ENCODE data around the gene RNASEL. TPM values are rescaled to one million over a fixed set of nuclear protein-coding genes. Genes with fewer than 3 reads are reported as not detected.

Gene RNASEL
- total and polyA plus RNA-seq, 2 of the 13 experiments (the other 11 are each of a cell fraction or from before 2014, with no cell fraction given): 0.05 to 0.20 TPM

- Histone ChIP-seq H3K9ac (ENCODE audit: insufficient read depth, low read depth, low read length) (no peak overlapping the region), H3K9me3 (ENCODE audit: low read length) (no peaks in the 10 kb centered on the region), H3K36me3 (replicated peaks in 1 of 2; ENCODE audit: control insufficient read depth in 1 of 2, insufficient read depth in 2 of 2, low read length in 2 of 2) (no peaks in the 10 kb centered on the region), H3K27me3 (ENCODE audit: control insufficient read depth in 1 of 2, insufficient read depth in 2 of 2, low read length in 2 of 2) (no peaks in the 10 kb centered on the region), H3K4me1 (ENCODE audit: insufficient read depth, low read length) (peaks cover 7% of the 10 kb centered on the region), H4K20me1 (ENCODE audit: insufficient read depth, low read length) (no peaks in the 10 kb centered on the region), H2AFZ (ENCODE audit: low read length) (no peak overlapping the region), H3K4me2 (ENCODE audit: low read depth, low read length) (no peak overlapping the region), H3K27ac (ENCODE audit: extremely low read length, insufficient read depth, low read length) (no peak overlapping the region), H3K79me2 (ENCODE audit: insufficient read depth, low read length) (no peaks in the 10 kb centered on the region), H3K4me3 (replicated peaks in 1 of 3; ENCODE audit: insufficient read depth in 1 of 3, low read depth in 2 of 3, low read length in 3 of 3) (no peak overlapping the region)
- POLR2A ChIA-PET: no interaction called here
- ATAC-seq (no peak), DNase-seq (ENCODE audit: low spot score) (no peak), FAIRE-seq (no peak)
- CTCF ChIA-PET (ENCODE audit: low intra/inter-chr PET ratio, low total read pairs): no interaction called here
- WGBS (ENCODE audit: low lambda C conversion rate): 60% methylated on average over 2 of the region's 2 CpGs
- intact Hi-C loops (cut with micrococcal nuclease; ENCODE audit: unreplicated experiment) (no loop called here), in situ Hi-C loops (cut with HindIII; ENCODE audit: extremely low pct_ligation_motif_present, low pct_unique_long_range_greater_than_20kb) (no loop called here)
- no TSS peak for BruUV-seq (replicated peaks)
- no peak for TF ChIP-seq GMEB2 (CRISPR knock-in tag; IDR thresholded peaks at IDR 0.05; ENCODE audit: low read depth)
- no peak for TF ChIP-seq ZNF143 (CRISPR knock-in tag; IDR thresholded peaks at IDR 0.05)
- no peak for TF ChIP-seq HNRNPL (IDR thresholded peaks at IDR 0.05; ENCODE audit: low read depth, low read length)
- TF ChIP-seq BRF2 (CRISPR knock-in tag; IDR thresholded peaks at IDR 0.05): no peak
- no peak for TF ChIP-seq ZNF891 (CRISPR knock-in tag; IDR thresholded peaks at IDR 0.05)
- no peak for TF ChIP-seq NCOR1 (IDR thresholded peaks at IDR 0.05; ENCODE audit: borderline replicate concordance, low read length)
- no peak for TF ChIP-seq ZNF367 (CRISPR knock-in tag; IDR thresholded peaks at IDR 0.05; ENCODE audit: borderline replicate concordance)
- no peak for TF ChIP-seq KAT2B (IDR thresholded peaks at IDR 0.05; ENCODE audit: borderline replicate concordance, low read depth, low read length)
- TF ChIP-seq ZNF281 (CRISPR knock-in tag; IDR thresholded peaks at IDR 0.05; ENCODE audit: borderline replicate concordance): no peak
- no peak for TF ChIP-seq SATB2 (CRISPR knock-in tag; IDR thresholded peaks at IDR 0.05)
- TF ChIP-seq ZNF460 (CRISPR knock-in tag; IDR thresholded peaks at IDR 0.05; ENCODE audit: borderline replicate concordance): no peak
- TF ChIP-seq HNRNPUL1 (IDR thresholded peaks at IDR 0.05; ENCODE audit: low read depth, low read length): no peak
- no peak for TF ChIP-seq CREB1 (IDR thresholded peaks at IDR 0.05)
- no peak for TF ChIP-seq CREB1 (CRISPR knock-in tag; IDR thresholded peaks at IDR 0.05)
- TF ChIP-seq ARNT (IDR thresholded peaks at IDR 0.05): no peak
- no peak for TF ChIP-seq GATAD1 (CRISPR knock-in tag; IDR thresholded peaks at IDR 0.05)
Observed at GRCh38 chr1:182570611-182570970, 18.5 kb downstream of the RNASEL start.
